Measurements from ENCODE around the gene CABCOCO1.

Gene CABCOCO1

DNA sequence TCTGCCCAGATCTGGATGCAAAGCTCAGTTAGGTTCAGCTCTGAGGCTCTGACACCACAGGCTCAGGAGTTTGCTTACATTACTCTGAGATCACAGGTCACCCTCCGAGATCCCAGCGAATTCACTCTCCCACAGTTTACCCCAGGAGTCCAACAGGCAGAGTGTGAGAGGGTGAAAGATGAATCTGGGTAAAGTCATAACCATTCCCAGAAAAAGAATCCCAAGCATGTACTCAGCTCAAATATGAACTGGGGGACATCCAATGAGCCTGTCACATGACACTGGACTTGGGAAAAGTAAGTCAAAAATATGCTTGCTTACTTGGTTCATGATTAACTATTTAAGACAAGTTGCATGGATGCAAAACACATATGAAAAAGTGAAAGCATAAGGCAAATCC is 128.5 kb downstream of the CABCOCO1 start:
- no peak overlapping the region; the same call in 1 of the 2 replicates for H3K27ac ChIP-seq
- TF ChIP-seq, protein P1, sequence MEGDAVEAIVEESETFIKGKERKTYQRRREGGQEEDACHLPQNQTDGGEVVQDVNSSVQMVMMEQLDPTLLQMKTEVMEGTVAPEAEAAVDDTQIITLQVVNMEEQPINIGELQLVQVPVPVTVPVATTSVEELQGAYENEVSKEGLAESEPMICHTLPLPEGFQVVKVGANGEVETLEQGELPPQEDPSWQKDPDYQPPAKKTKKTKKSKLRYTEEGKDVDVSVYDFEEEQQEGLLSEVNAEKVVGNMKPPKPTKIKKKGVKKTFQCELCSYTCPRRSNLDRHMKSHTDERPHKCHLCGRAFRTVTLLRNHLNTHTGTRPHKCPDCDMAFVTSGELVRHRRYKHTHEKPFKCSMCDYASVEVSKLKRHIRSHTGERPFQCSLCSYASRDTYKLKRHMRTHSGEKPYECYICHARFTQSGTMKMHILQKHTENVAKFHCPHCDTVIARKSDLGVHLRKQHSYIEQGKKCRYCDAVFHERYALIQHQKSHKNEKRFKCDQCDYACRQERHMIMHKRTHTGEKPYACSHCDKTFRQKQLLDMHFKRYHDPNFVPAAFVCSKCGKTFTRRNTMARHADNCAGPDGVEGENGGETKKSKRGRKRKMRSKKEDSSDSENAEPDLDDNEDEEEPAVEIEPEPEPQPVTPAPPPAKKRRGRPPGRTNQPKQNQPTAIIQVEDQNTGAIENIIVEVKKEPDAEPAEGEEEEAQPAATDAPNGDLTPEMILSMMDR (conservative IDR thresholded peaks at IDR 0.05): no peak

DNA sequence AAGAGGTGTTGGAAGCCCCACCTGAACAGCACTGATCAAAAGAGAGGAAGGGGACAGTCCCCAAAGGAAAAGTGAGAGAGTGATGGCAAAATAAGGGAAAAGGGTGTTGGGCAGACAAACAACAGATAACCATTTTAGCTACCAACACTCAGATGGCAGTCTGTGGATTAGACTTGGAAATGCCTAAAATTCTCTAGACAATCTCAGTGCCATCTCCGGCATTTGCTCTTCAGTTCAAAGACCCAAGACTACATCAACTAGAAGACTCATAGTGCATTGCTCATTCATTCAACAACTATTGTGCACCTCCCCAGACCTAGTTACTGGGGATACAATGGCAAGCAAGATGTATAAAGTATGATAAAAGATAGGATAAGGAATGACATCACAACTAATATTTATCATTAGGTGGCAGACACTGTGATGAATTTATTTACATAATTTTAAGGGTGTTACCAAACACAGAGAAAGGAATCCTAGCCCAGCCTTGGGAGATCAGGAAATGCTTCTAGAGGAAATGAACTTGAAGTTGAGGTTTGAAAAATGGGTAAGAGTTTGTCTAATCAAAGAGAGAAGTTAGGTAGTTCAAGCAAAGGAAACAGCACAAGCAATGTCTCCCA is 129.5 kb downstream of the CABCOCO1 start:
- peak overlapping the region; percentile 48; the same call in 1 of the 2 replicates for H3K27ac ChIP-seq
- TF ChIP-seq, protein P1 (conservative IDR thresholded peaks at IDR 0.05): no peak

DNA sequence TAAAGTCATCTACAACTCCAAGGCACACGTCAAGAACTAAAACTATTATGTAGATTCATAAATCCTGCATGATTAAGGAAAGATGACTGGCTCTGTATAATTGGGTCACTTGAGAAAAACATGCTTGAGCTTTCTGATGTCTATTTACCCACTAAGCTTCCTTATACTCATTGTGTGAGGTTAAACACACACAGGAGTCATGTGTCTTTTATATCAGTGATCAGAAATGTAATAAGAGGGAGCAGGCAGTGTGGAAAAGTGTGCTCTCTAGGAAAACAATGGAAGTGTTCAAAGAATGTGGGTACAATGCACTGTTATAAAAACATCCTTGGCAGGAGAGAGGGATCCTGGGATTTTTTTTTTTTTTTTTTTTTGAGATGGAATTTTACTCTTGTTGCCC is 130.2 kb downstream of the CABCOCO1 start:
- peak overlapping the region; percentile 48 for H3K27ac ChIP-seq
- TF ChIP-seq, protein P1 (conservative IDR thresholded peaks at IDR 0.05): no peak

DNA sequence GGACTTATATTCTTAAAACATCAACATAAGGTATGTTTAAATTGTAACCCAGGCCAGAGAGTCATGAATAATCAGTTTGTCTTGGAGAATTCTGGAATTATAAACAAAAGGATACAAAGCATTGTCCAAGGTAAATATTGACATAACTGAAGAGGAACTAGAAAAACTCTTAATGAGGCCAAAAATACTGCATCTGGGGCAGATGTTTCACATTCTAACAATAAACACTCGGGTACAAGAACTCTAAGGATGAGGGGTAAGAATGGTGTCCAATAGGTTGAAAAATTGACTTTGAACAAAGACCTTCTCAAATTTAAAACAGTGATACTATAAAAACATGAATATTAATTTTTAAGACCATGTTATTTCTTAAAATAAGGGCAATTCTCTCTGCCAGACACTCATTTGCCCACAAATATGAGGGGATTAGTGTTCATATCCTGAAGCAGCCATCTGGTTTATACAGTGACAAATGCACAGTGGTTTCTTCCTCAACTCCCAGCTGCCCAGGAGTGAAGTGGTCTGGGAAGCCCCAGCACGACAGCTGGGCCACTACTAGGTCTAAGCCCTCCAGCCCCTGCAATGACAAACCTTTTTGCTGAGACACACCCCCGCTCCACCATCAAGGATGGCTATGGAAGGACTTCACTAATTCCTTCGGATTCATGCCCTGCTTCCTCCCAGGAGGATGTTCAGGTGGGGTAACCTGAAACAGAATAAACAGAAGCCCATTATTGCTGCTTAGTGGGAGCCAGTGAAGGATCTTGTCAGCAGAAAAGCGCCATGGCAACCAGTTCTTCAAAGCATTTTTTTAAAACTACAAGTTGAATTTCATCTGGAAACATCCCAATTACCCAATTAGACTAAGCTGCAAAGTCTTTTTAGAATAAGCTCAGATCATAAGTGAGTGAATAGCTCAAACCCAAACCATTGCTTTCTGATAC is 131.3 kb downstream of the CABCOCO1 start:
- TF ChIP-seq, protein P1 (conservative IDR thresholded peaks at IDR 0.05): no peak
- peak overlapping the region; percentile 48 for H3K27ac ChIP-seq

DNA sequence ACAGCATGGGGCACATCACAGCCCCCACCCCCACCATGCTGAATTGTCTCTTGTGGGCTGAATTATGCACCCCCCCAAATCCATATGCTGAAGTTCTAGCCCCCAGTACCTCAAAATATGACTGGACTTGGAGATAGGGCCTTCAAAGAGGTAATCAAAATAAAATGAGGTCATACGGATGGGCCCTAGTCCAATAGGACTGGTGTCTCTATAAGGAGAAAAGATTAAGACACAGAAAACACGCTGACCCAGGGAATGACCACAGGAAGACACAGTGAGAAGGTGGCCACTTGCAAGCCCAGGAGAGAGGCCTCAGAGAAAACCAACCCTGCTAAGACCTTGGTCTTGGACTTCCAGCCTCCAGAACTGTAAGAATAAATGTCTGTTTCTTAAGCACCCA is 132.4 kb downstream of the CABCOCO1 start:
- no peak overlapping the region for H3K27ac ChIP-seq
- TF ChIP-seq, protein P1 (conservative IDR thresholded peaks at IDR 0.05): no peak

DNA sequence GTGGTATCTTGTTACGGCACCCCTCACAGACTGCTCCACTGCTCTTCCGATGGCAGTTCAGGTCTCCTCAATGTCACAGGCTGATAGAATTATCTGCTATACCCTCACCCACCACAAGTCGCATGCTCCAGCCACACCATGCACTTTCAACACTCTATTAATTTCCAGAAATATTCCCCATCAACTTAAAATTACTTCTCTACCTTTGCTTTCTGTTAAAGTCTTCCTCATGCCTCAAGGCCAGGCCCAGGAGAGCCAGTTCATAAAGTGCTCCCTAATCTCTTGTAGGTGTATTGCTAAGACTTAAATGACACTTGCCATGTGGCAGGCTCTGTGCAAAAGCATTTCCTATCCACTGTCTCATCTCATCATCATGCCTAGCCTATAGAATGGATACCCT is 132.8 kb downstream of the CABCOCO1 start:
- no peak overlapping the region for H3K27ac ChIP-seq
- TF ChIP-seq, protein P1 (conservative IDR thresholded peaks at IDR 0.05): 0 out of 2 replicates have a peak, but pooled peaks have one; percentile 7

DNA sequence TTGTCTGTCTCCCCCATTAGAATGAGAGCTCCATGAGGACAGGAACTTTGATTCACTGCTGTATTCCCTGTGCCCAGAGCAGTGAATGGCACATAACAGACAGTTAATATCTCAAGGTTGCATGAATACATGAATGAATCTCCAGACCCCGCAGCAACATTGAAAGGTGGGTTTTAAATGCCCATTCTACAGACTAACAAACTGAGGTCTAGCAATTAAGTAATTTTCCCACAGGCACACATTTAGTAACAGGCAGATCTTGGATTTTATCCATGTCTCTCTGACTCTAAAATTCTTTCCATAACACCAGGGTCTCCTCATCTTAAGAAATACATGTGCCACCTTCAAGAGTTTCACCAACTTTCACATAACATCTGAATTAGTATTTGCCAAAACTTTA is 134.1 kb downstream of the CABCOCO1 start:
- H3K27ac ChIP-seq: no peak overlapping the region
- TF ChIP-seq, protein P1 (conservative IDR thresholded peaks at IDR 0.05): no peak

All from VCaP (cell line).